Natural killer cell (primary cell): ENCODE data around the gene SNX8. TPM values are rescaled to one million over a fixed set of nuclear protein-coding genes. Genes with fewer than 3 reads are reported as not detected.

Source experiments
- ATAC-seq, 3 donors: fragments of 150-1000 bp in 2 of 3; fragments of 200-7000 bp in 1 of 3; cut with Tn5 transposase; 1 replicate in 1 of 3; 2 replicates in 2 of 3; pipeline ENCODE4 v1.10.0; 2021; ENCODE audit warnings: mild to moderate bottlenecking in 2 of 3, moderate library complexity in 2 of 3
- DNase-seq, 2 donors: peaks; one replicate each; pipeline versions ENCODE4 v3.0.0 to v3.0.0-alpha.2; 2013 to 2021; ENCODE audit warnings: mixed read lengths in 1 of 2
- H3K27ac ChIP-seq: one replicate; pipeline ENCODE4 v1.5.1; 2013; ENCODE audit warnings: mild to moderate bottlenecking, low read length
- H3K27me3 ChIP-seq: one replicate; pipeline ENCODE4 v1.6.1; 2013; ENCODE audit warnings: low read length; ENCODE audit not compliant: control insufficient read depth, insufficient read depth
- H3K36me3 ChIP-seq: one replicate; pipeline ENCODE4 v1.6.1; 2013; ENCODE audit warnings: low read length; ENCODE audit not compliant: control insufficient read depth, insufficient read depth
- H3K4me1 ChIP-seq: one replicate; pipeline ENCODE4 v1.6.1; 2013; ENCODE audit warnings: low read length; ENCODE audit not compliant: control insufficient read depth, insufficient read depth
- H3K4me3 ChIP-seq: one replicate; pipeline ENCODE4 v1.5.1; 2013; ENCODE audit warnings: low read length
- H3K9me3 ChIP-seq: one replicate; pipeline ENCODE4 v1.6.1; 2013; ENCODE audit warnings: low read length; ENCODE audit not compliant: control insufficient read depth, insufficient read depth
- H3K27ac Mint-ChIP-seq, 2 donors: one replicate each; pipeline ENCODE4 v1.8.0; 2022; ENCODE audit warnings: mild to moderate bottlenecking in 2 of 2, mixed read lengths in 2 of 2, moderate library complexity in 1 of 2
- H3K27me3 Mint-ChIP-seq, 2 donors: one replicate each; pipeline ENCODE4 v1.8.0; 2022; ENCODE audit warnings: low read depth in 2 of 2, mixed read lengths in 2 of 2
- H3K36me3 Mint-ChIP-seq: one replicate; pipeline ENCODE4 v1.8.0; 2022; ENCODE audit warnings: mixed read lengths
- H3K4me1 Mint-ChIP-seq, 2 donors: one replicate each; pipeline ENCODE4 v1.8.0; 2022; ENCODE audit warnings: mixed read lengths in 2 of 2
- H3K4me3 Mint-ChIP-seq: one replicate; pipeline ENCODE4 v1.8.0; 2022; ENCODE audit warnings: mild to moderate bottlenecking, moderate library complexity, mixed read lengths
- H3K9me3 Mint-ChIP-seq, 2 donors: one replicate each; pipeline ENCODE4 v1.8.0; 2022; ENCODE audit warnings: mixed read lengths in 2 of 2
- CTCF ChIP-seq: fragments of 200-600 bp; IDR thresholded peaks from one replicate; pipeline ENCODE4 v1.8.0; 2022; ENCODE audit warnings: antibody characterized with exemption
- WGBS: methylation state at CpG from one replicate; pipeline ENCODE4 v1.1.7; 2013; ENCODE audit warnings: missing lambda C conversion rate; ENCODE audit not compliant: insufficient coverage; 5-methylcytosine and 5-hydroxymethylcytosine counted together
- intact Hi-C: fragments of 100-400 bp; cut with micrococcal nuclease; formaldehyde crosslinking; loops from one replicate; pipeline ENCODE4 v1.14.2; 2022
- total RNA-seq, 4 donors: library from RNA; stranded (reverse); fragments of 120-200 nt in 1 of 4; gene quantifications; one replicate each; pipeline versions ENCODE4 v1.2.3 to v1.2.4, GENCODE V29; 2013 to 2022

The SNX8 gene
- total RNA-seq, 3 donors from 2014 or later (not counting 1 experiment from before 2014, with no cell fraction given): 8.3 to 15.7 (median 12.6) TPM

GRCh38 chr7:2289111-2289586, 25.1 kb downstream of the SNX8 start:
- intact Hi-C loops: no loop called here
- Histone ChIP-seq H3K27me3 (no peaks in the 10 kb centered on the region), H3K4me3 (no peak overlapping the region), H3K36me3 (no peaks in the 10 kb centered on the region), H3K9me3 (no peaks in the 10 kb centered on the region), H3K4me1 (no peaks in the 10 kb centered on the region), H3K27ac (peak overlapping the region; percentile 38)
- 94% methylated on average over 20 of the region's 20 CpGs for WGBS
- no peak overlapping the region for H3K27ac Mint-ChIP-seq
- peaks cover 4 to 5% of the 10 kb centered on the region in 2 donors for H3K4me1 Mint-ChIP-seq
- ATAC-seq (no peak), DNase-seq (no peak)
- no peak overlapping the region for H3K4me3 Mint-ChIP-seq
- H3K36me3 Mint-ChIP-seq: no peaks in the 10 kb centered on the region
- H3K27me3 Mint-ChIP-seq: no peaks in the 10 kb centered on the region
- TF ChIP-seq CTCF: no peak
- no peaks in the 10 kb centered on the region for H3K9me3 Mint-ChIP-seq

GRCh38 chr7:2288503-2288902, 25.7 kb downstream of the SNX8 start:
- Mint-ChIP-seq H3K27ac (no peak overlapping the region), H3K36me3 (no peaks in the 10 kb centered on the region)

GRCh38 chr7:2287745-2288144, 26.5 kb downstream of the SNX8 start:
- Histone ChIP-seq H3K27me3 (no peaks in the 10 kb centered on the region), H3K27ac (peak overlapping the region; percentile 27), H3K4me1 (no peaks in the 10 kb centered on the region), H3K36me3 (no peaks in the 10 kb centered on the region), H3K9me3 (no peaks in the 10 kb centered on the region), H3K4me3 (no peak overlapping the region)
- no peak for TF ChIP-seq CTCF
- Mint-ChIP-seq H3K36me3 (no peaks in the 10 kb centered on the region), H3K27ac (no peak overlapping the region), H3K4me3 (no peak overlapping the region), H3K27me3 (no peaks in the 10 kb centered on the region), H3K9me3 (no peaks in the 10 kb centered on the region), H3K4me1 (peaks cover 4 to 5% of the 10 kb centered on the region in 2 donors)
- 90% methylated on average over 7 of the region's 8 CpGs for WGBS
- intact Hi-C loops: no loop called here
- DNase-seq (no peak), ATAC-seq (no peak)

More at GRCh38 chr7:2288503-2288902, 25.7 kb downstream of the SNX8 start:
- intact Hi-C loops: no loop called here
- TF ChIP-seq CTCF: no peak
- Histone ChIP-seq H3K4me1 (no peaks in the 10 kb centered on the region), H3K27me3 (no peaks in the 10 kb centered on the region), H3K9me3 (no peaks in the 10 kb centered on the region), H3K36me3 (no peaks in the 10 kb centered on the region), H3K4me3 (no peak overlapping the region), H3K27ac (peak overlapping the region; percentile 38)
- H3K27me3 Mint-ChIP-seq: no peaks in the 10 kb centered on the region
- no peak for ATAC-seq
- H3K4me3 Mint-ChIP-seq: no peak overlapping the region
- 81% methylated on average over 8 of the region's 8 CpGs for WGBS
- H3K9me3 Mint-ChIP-seq: no peaks in the 10 kb centered on the region
- DNase-seq: no peak
- H3K4me1 Mint-ChIP-seq: peaks cover 4 to 5% of the 10 kb centered on the region in 2 donors

- WGBS: 96% methylated on average over 20 of the region's 20 CpGs
- no peaks in the 10 kb centered on the region for H3K4me1 ChIP-seq
- Mint-ChIP-seq H3K27ac (no peak overlapping the region), H3K9me3 (no peaks in the 10 kb centered on the region), H3K4me3 (no peak overlapping the region), H3K4me1 (peaks cover 0 to 7% of the 10 kb centered on the region in 2 donors), H3K36me3 (no peaks in the 10 kb centered on the region), H3K27me3 (no peaks in the 10 kb centered on the region)
- H3K36me3 ChIP-seq: no peaks in the 10 kb centered on the region
- no peaks in the 10 kb centered on the region for H3K27me3 ChIP-seq
- no peak for DNase-seq
- intact Hi-C loops: no loop called here
- no peaks in the 10 kb centered on the region for H3K9me3 ChIP-seq
- no peak overlapping the region for H3K4me3 ChIP-seq
- no peak overlapping the region for H3K27ac ChIP-seq
- no peak for ATAC-seq
- TF ChIP-seq CTCF: no peak
These were observed 31.2 kb downstream of the SNX8 start for GRCh38 chr7:2283074-2283473.
